ENCODE data around the gene ENO1. TPM values are rescaled to one million over a fixed set of nuclear protein-coding genes. Genes with fewer than 3 reads are reported as not detected.

Gene ENO1
- total and polyA plus RNA-seq, 9 of the 15 experiments (the other 6 are each of a cell fraction or from before 2014, with no cell fraction given): 2,249 to 7,472 (median 2,868) TPM

- TF ChIP-seq ZNF507 (tag; conservative IDR thresholded peaks at IDR 0.05) (no peak), ZBED1 (IDR thresholded peaks at IDR 0.05) (0 out of 2 replicates have a peak, but pooled peaks have one; percentile 50), RNF219 (CRISPR knock-in tag; IDR thresholded peaks at IDR 0.05) (no peak), MXI1 (IDR thresholded peaks at IDR 0.05; ENCODE audit: low read depth, low read length) (no peak), MYBL2 (IDR thresholded peaks at IDR 0.05; ENCODE audit: low read depth) (no peak), MYBL2 (CRISPR knock-in tag; IDR thresholded peaks at IDR 0.05; ENCODE audit: borderline replicate concordance) (no peak), ZNF239 (CRISPR knock-in tag; IDR thresholded peaks at IDR 0.05) (no peak), BMI1 (IDR thresholded peaks at IDR 0.05; ENCODE audit: low read length) (no peak), ERF (CRISPR knock-in tag; IDR thresholded peaks at IDR 0.05) (no peak), ZNF695 (CRISPR knock-in tag; IDR thresholded peaks at IDR 0.05) (no peak), NR2C1 (IDR thresholded peaks at IDR 0.05) (no peak), NR2C1 (tag; IDR thresholded peaks at IDR 0.05) (no peak), ZNF197 (CRISPR knock-in tag; IDR thresholded peaks at IDR 0.05; ENCODE audit: low read depth) (no peak), NR3C1 (CRISPR knock-in tag; IDR thresholded peaks at IDR 0.05) (no peak), ETV6 (IDR thresholded peaks at IDR 0.05; ENCODE audit: borderline replicate concordance in 1 of 2, low read depth in 2 of 2, low read length in 1 of 2) (no peak), ETV6 (CRISPR knock-in tag; IDR thresholded peaks at IDR 0.05; ENCODE audit: borderline replicate concordance) (no peak), E2F8 (IDR thresholded peaks at IDR 0.05; ENCODE audit: low read depth, partially characterized antibody) (no peak), NFE2 (IDR thresholded peaks at IDR 0.05; ENCODE audit: low read depth) (no peak), TAF15 (IDR thresholded peaks at IDR 0.05; ENCODE audit: low read depth, low read length) (no peak), SMAD2 (IDR thresholded peaks at IDR 0.05; ENCODE audit: low read depth, low read length) (no peak)
- TF ChIP-seq, protein P1, sequence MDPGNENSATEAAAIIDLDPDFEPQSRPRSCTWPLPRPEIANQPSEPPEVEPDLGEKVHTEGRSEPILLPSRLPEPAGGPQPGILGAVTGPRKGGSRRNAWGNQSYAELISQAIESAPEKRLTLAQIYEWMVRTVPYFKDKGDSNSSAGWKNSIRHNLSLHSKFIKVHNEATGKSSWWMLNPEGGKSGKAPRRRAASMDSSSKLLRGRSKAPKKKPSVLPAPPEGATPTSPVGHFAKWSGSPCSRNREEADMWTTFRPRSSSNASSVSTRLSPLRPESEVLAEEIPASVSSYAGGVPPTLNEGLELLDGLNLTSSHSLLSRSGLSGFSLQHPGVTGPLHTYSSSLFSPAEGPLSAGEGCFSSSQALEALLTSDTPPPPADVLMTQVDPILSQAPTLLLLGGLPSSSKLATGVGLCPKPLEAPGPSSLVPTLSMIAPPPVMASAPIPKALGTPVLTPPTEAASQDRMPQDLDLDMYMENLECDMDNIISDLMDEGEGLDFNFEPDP (CRISPR knock-in tag; IDR thresholded peaks at IDR 0.05): no peak
- TF ChIP-seq, protein P2, sequence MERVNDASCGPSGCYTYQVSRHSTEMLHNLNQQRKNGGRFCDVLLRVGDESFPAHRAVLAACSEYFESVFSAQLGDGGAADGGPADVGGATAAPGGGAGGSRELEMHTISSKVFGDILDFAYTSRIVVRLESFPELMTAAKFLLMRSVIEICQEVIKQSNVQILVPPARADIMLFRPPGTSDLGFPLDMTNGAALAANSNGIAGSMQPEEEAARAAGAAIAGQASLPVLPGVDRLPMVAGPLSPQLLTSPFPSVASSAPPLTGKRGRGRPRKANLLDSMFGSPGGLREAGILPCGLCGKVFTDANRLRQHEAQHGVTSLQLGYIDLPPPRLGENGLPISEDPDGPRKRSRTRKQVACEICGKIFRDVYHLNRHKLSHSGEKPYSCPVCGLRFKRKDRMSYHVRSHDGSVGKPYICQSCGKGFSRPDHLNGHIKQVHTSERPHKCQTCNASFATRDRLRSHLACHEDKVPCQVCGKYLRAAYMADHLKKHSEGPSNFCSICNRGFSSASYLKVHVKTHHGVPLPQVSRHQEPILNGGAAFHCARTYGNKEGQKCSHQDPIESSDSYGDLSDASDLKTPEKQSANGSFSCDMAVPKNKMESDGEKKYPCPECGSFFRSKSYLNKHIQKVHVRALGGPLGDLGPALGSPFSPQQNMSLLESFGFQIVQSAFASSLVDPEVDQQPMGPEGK (CRISPR knock-in tag; IDR thresholded peaks at IDR 0.05; ENCODE audit: borderline replicate concordance): no peak
These were observed 29.7 kb downstream of the ENO1 start (continued) for GRCh38 chr1:8848663-8849386.
